ENCODE data around the gene TNFRSF4.
"Not testable (repeated sequence)": the region's sequence is repeated elsewhere in the genome, so short reads cannot be mapped to it uniquely, and the experiment has no call there.

TNFRSF4 gene

GRCh38 chr1:1179983-1180861, 33.7 kb downstream of the TNFRSF4 start:
- DNase-seq, result no peak

GRCh38 chr1:1179346-1179982, 34.5 kb downstream of the TNFRSF4 start:
- DNase-seq, result no peak

- no peak for DNase-seq
Measured at GRCh38 chr1:1178794-1179331, 35.1 kb downstream of the TNFRSF4 start.

- DNase-seq, result no peak
Measured at GRCh38 chr1:1177452-1178206, 36.3 kb downstream of the TNFRSF4 start.

GRCh38 chr1:1176931-1177330, 37.0 kb downstream of the TNFRSF4 start:
- DNase-seq, result no peak

GRCh38 chr1:1176063-1176761, 37.7 kb downstream of the TNFRSF4 start:
- not testable (repeated sequence) for DNase-seq

GRCh38 chr1:1175221-1176062, 38.5 kb downstream of the TNFRSF4 start:
- no peak for DNase-seq

GRCh38 chr1:1173793-1174415, 40.0 kb downstream of the TNFRSF4 start, which contains the start of gene TTLL10:
Gene TTLL10, plus strand, starts transcription at chr1:1173880. Its CDS starts 5,336 bp downstream, at chr1:1179216.
- DNase-seq, result no peak

- DNase-seq, result no peak
Measured at GRCh38 chr1:1173061-1173792, 40.7 kb downstream of the TNFRSF4 start.

GRCh38 chr1:1171546-1172340, 42.2 kb downstream of the TNFRSF4 start:
- DNase-seq, result no peak

GRCh38 chr1:1171161-1171545, 42.8 kb downstream of the TNFRSF4 start:
- DNase-seq, result no peak

GRCh38 chr1:1170215-1171091, 43.5 kb downstream of the TNFRSF4 start:
- no peak for DNase-seq

- DNase-seq, result no peak
Measured at GRCh38 chr1:1169429-1170214, 44.3 kb downstream of the TNFRSF4 start.

GRCh38 chr1:1168451-1169411, 45.2 kb downstream of the TNFRSF4 start:
- no peak for DNase-seq

GRCh38 chr1:1167841-1168450, 46.0 kb downstream of the TNFRSF4 start:
- no peak for DNase-seq

- DNase-seq, result no peak
Measured at GRCh38 chr1:1167398-1167821, 46.5 kb downstream of the TNFRSF4 start.
